NCI-H69 (cell line): ENCODE measurements around the gene CFAP61.
"Not testable (repeated sequence)": the region's sequence is repeated elsewhere in the genome, so short reads cannot be mapped to it uniquely, and the experiment has no call there.

Experiments
- DNase-seq: peaks from one replicate; lab custom pipeline; 2025; lab: John Stamatoyannopoulos, UW

Gene CFAP61, protein sequence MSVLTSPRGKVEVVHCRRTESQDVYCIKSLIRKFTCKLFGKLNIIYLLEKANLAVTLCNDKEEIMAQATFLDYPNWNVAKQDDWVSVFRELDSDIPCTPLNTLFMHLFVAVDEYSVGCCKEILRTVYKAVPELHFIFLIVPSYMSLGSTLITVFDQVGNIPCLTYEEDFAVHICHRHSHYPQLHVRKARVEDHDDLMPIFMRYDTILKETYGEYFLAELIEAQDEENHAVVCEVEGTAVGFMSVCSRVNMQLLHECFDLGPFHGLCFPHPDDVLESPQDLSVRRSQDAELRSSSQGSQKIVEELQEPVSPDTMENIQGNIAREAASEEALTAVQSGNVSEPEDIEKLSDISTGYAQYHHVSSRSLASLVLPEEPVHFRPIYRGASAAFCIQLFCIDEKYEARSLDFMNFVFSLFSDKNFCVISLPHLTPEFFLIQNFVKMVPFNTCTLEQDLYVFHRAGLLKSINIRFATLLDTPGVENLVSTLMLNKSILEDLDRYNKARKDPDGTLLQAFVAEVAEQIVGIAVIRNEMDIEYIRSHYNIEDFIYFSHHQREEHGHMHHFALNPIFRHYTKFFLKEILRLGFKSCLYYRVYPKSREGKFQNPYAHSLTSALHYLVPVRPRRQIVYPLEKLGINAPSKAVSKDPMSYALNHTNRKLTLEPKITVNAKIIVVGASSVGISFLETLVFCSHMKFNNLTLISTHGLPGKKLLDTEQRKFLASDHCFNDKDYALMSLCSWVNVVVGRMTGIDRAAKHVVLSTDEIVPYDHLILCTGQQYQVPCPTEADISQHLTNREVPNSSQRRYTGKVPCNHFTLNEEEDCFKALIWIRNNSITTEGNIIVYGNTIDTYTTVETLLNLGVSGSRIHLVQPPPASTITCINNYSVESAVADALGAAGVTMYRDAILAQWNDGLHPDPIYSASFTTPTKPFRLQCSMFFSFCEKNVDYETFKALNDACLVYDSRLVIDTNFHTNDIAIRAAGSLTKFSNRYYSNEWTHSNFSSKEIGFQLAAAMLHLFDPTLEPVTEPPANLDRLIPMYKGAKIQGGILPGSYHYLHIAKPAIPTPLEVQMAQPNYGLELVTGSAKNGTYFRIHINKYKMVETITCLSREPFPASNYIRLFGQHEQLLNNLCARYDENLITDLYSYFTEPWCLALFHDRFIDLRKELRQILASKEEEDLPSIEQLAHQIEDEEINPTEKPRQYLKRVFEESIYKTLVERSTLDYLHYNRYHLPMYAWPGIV

DNA sequence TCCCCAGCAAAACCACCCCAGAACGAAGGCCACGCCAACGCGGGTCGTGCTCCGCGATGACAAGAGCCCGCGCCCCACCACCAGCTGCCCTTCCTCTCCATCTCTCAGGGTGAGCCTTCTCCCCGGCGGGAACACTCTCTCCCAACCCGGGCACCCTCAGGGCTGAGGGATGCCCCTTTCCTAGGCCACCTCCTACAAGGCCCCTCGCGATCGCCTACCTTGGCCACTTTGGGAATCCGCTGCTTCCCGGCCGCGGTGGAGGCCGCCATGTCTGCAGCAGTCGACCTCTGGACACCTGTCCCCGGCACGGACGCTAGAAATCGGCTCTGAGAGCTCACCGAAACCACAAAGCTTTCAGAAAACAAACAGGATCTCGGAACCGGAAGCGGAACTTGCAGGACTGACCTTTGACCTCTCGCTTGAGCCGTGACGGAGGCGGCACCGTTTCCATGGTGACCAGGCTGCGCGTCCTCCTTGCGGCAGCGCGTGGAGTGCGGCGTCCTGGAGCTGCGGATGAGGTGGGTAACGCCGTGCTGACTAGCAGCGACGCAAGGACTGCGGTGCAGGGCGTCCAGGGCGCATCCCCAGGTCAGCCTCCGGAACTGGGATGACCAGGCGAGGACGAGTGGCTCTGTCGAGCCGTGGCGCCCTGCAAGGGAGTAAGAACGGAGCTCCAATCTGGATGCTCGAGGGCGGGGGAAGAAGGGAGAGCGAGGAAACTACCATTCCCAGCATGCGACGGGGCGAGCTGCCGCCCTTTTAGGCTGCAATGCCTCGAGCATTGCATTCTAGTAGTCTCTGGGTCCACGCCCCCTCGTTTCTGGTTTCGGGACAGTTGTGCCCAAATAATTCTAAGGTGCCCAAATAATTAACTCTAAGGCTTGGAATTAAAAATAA is at the start of gene CFAP61, which contains the start of gene CRNKL1:
CFAP61 (plus strand) TSS at position 459 of the 897 bp plus-strand sequence. CDS start 4,122 bp downstream, outside the sequence.
CRNKL1 (minus strand) TSS at position 393 of the 897 bp plus-strand sequence; CDS start at position 269, 124 bp downstream.
- DNase-seq, result peak; percentile 99

GRCh38 chr20:20003031-20003954 is 49.0 kb upstream of the CFAP61 start:
- DNase-seq, result no peak

- not testable (repeated sequence) for DNase-seq
Measured at GRCh38 chr20:20003955-20004322, 48.4 kb upstream of the CFAP61 start.

- DNase-seq, result no peak
Measured at GRCh38 chr20:20005342-20005741, 47.0 kb upstream of the CFAP61 start.

DNA sequence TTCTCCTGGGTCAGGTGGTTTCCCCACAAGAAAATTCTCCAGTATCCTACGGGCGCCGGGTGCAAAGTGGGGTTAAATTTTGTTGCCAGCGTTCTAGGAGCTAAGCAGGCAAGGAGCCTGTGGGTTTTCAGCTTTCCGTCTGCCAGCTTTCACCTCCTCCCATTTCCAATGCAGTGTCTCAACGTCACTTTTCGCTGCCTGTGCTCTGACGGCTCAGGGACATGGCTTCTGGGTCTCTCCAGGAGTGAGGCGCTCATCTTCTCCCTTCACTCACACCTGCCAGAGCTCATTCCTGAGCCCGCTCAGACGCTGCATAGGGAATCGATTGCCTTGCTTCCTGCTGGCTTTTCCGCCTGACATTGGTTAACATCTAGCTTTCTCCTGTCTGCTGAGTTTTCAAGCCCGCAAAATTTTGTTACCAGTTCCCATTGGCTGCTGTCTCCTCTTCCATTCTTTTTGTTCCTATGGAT is 42.5 kb upstream of the CFAP61 start:
- peak; percentile 78 for DNase-seq

- DNase-seq, result peak; percentile 89
Measured at GRCh38 chr20:20010639-20011500, 41.5 kb upstream of the CFAP61 start.

GRCh38 chr20:20012541-20012940 is 39.8 kb upstream of the CFAP61 start:
- peak; percentile 18 for DNase-seq

DNA sequence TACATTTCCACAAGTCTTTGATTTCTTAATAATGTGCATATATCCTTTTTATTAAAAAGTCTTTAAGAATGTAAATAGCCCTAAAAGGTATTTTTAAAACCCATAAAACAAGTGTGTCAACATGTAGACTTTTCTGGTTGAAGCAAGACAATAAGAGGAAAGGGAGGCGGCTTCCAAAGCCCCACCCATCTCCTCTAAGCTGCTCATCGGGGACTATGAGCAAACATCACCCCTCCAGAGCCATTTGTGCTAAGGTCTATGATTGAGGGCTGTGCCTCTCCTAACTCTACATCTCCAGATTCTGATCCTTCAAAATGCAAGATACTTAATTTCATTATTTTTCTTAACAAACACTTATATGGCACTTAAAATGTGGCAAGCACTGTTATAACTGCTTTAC is 37.7 kb upstream of the CFAP61 start:
- peak; percentile 79 for DNase-seq

GRCh38 chr20:20017001-20017843 is 35.1 kb upstream of the CFAP61 start, which contains the start of gene NAA20:
Gene NAA20, plus strand, starts transcription at chr20:20017362. Its CDS starts 35 bp downstream, at chr20:20017397.
- DNase-seq, result peak; percentile 98

GRCh38 chr20:20017844-20018185 is 34.5 kb upstream of the CFAP61 start:
- DNase-seq, result peak; percentile 54

GRCh38 chr20:20018366-20018765 is 34.0 kb upstream of the CFAP61 start:
- no peak for DNase-seq

DNA sequence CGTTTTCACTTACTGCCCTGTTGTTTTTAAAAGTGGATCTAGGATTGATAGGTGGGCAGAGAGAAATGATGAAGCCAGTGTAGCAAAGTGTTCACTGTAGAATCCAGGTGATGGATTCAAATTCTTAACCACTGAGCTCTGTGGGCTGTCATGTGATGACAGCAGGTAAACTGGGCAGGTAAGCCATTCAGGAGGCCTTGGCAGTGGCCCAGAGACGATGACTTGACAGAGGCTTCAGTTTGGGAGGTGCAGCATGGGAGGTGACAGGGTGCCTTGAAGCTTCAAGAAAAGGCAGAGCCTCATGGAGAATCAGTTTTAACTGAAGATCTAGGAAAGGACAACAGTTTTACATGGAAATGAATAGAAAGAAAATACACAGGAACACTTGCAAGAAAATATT is 33.2 kb upstream of the CFAP61 start:
- peak; percentile 52 for DNase-seq

DNA sequence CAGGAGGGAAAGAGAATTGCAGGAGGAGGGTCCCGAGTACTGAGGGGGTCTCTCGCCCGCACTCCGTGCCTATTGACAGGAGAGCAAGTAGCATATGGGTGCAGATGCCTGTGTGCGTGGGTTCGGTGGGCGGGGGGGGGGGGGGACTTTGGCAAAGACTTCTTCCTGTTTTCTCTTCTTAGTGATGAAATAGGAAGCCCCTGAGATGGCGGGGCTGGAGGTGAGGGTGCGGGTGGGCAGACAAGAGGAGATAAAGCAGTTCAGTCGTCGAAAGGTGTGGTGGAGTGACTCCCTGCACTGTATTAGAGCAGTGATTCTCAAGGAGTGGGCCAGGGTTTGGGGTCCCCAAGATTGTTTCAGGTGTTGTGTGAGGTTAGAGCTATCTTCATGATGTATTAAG is 31.4 kb upstream of the CFAP61 start:
- no peak for DNase-seq

DNA sequence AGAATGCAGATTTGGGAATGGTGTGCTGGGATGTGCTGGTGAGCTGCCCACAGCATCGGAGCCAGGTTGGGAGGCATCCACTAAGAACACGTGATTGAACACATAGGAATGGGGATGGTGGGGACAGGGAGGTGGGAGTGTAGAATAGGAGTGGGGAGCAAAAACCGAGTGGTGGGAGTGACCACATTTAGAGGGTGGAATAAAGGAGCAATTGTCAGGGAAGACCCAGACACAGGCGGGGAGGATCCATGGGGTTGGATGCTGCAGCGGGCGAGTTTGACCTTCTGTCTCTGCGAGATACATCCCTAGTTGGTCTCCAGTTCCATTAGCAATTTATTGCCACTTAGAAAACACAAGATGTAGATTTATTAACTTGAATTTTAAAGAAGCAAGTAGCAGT is 30.5 kb upstream of the CFAP61 start:
- no peak for DNase-seq

DNA sequence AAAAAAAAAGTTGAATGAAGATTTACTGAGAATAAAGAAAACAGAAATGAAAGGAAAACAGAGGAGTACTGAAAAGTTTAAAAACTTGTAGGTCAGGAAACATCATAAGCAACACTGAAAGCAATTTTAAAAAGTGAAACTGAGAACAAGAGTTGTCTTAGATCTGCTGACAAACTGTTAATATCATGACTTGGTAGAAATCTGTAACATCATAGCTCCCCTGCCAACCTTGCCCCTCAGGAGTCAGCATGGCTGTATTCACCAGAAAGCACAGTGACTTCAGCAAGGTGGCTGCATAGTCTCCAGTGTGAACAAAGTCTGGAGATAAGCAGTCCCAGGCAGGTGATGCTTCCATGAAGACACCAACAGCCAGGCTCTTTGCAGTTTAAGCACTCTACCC is 29.8 kb upstream of the CFAP61 start:
- DNase-seq, result no peak

DNA sequence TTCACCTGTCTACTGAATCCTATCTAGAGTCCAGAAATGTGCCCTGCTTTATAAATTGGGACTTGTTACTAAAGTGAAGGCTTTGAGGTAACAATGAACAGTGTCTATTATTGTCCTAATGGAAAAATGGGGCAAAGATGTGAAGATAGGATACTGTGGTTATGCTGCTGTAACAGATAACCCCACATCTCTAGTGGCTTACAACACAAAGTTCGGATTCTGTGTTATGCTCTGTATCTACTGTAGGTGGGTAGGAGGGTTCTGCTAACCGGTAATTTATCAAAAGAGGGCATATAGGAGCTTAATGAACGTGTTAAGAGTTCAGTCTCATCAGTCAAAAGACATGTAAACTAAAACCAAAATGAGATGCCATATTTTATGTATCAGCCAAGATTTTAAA is 28.9 kb upstream of the CFAP61 start:
- DNase-seq, result no peak

- no peak for DNase-seq
Measured at GRCh38 chr20:20024942-20025341, 27.4 kb upstream of the CFAP61 start.

DNA sequence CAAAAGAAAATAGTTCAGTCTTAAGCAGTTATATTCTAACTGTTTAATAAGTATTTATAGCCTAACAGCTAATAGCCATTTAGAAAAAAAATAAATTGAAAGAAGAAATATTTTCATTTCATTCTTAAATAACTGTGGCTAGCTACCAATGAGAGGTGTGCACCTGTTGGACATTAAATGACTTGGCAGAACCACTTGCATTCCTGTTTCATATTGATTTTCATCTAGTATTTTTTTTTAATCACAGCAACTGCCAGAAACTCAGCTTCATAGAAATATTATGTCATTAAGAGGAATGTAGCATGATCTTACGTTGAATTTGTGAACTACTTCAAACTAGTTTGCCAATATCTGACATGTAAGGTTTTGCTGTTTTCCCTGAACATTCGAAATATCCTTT is 25.0 kb upstream of the CFAP61 start:
- no peak for DNase-seq
